HG02759 (cell line): ENCODE results near the gene GNPTAB.

ENCODE experiments used
- ATAC-seq: cut with Tn5 transposase; IDR thresholded peaks from one replicate; pipeline ENCODE4 v1.9.1; 2021; ENCODE audit warnings: mild to moderate bottlenecking, moderate library complexity; ENCODE audit not compliant: unreplicated experiment

Gene GNPTAB

DNA sequence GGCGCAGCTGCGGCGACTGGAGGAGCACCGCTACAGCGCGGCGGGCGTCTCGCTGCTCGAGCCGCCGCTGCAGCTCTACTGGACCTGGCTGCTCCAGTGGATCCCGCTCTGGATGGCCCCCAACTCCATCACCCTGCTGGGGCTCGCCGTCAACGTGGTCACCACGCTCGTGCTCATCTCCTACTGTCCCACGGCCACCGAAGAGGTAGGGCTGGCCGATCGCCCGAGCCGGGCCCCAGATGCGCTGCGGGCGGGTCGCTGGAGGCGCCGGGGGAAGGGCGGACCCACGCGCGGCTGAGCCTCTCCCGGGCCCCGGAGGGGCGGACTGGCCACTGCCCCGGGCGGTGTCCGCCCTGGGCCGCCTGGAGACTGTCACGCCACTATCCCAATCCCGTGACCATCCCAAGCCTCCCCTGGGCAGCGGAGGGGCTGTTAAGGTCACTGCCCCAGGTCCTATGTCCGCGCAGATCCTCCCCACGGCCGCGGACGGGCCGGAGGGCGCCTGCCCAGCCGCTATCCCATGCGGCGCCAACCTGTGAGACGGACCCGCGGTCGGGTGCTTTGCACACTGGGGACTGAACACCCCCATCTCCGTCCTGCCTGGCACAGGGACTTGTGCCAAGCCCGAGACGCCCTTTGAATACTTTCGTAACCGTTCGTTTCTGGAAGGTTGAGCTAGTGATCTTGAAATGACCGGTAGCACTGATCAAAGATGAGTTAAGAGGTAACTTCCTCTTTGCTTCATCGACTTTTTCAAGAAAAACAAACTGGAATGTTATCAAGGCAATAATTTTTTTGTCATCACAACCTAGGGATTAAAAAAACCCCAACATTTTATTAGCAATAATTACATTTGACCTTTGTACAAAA lies 132.6 kb downstream of the GNPTAB start:
- peak; percentile 32 for ATAC-seq

DNA sequence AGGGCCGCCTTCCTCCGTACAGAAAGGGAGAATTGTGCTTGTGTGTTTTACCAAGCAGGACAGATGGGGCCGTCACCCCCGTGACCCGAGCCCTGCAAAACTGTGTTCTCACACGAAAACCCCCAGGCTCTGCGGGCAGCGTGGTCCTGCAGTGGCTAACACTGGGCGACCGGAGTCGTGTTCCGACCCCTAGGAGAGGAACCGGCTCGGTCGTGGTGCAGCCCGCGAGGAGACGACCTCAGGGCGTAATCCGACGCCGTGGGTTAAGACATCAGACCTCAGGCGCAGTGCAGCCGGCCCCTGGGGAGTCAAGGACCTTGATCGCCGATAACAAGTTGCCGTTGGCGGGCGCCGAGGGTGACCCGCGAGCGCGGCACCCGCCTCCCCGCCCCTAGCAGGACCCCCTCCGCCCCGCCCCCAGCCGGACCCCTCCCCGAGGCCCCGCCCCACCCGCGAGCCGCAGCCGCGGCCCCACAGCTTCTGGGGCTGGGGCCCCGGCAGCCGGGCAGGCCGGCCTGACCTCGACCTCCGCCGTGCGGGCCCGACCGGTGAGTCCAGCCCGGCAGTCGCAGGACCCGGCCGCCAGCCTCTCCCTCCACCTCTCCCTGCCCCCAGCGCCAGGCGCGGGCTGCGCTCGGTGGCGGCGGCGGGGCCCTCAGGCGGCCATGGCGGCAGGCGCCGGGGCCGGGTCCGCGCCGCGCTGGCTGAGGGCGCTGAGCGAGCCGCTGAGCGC lies 133.4 kb downstream of the GNPTAB start, which contains the start of gene CHPT1:
CHPT1 (plus strand) TSS at position 444 of the 733 bp plus-strand sequence; CDS start at position 666, 222 bp downstream.
- peak; percentile 70 for ATAC-seq

DNA sequence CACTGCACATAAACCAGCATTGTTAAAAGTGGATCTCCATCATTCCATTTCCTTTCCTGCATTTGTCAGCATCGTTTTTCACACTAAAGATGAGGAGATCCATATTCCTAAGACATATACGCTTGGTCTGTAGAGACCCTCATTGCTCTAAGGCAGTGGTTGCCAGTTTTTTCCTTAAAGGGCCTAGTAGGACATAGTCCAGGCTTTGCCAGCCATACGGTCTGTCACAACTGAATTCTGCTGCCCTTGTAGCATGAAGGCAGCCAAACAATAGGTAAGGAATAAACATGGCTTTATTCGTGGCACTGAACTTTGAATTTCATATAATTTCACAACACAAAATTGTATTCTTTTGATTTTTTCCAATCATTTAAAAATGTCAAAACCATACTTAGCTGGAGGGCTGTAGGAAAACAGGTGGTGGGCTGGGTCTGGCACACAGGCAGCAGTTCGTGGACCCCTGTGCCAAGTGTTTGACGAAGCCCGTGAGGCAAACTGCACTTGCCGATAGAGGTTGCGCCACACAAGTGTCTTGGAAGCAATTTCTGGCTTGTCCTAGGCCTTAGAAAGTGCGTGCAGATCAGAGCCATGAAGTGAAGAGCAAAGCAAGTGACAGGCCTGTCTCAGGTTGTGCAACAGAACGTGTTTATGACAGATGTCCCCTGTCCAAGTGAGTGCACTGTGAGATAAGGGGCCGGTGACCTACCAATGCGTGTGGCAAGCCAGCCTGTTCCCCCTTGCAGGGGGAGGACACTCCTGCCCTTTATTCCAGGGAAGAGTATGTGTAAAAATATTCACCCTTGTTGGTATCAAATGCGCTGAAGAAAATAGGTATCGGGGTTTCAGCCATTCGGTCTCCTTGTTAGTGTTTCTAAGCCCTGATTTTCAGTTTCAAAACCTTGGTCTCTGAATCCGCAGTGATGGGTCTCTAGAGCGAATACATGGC lies 134.2 kb downstream of the GNPTAB start:
- ATAC-seq: peak; percentile 5

DNA sequence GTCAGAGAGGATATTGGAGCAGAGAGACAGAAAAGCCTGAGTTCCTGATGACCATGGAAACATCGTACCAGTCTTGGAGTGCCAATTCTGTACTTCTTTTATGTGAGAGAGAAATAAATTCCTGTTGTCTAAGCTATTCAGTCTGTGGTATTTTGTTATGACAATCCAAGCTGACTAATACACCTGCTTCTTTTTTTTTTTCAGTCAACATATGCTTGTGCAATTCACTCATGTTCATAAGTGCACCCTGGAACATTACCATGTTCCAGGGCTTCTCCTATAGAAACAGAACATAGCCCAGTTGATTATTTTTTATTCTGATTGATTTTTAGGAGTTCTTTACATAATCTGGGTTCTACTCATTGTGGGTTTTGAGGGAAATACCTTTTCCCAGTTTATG lies 135.1 kb downstream of the GNPTAB start:
- no peak for ATAC-seq
